HG02642 (cell line): ENCODE data around the gene RNGTT.
"Not testable (repeated sequence)": the region's sequence is repeated elsewhere in the genome, so short reads cannot be mapped to it uniquely, and the experiment has no call there.

Experiments used
- ATAC-seq: cut with Tn5 transposase; IDR thresholded peaks from one replicate; pipeline ENCODE4 v1.9.1; 2021; ENCODE audit warnings: mild to moderate bottlenecking; ENCODE audit not compliant: unreplicated experiment, poor library complexity

The RNGTT gene

GRCh38 chr6:88869263-88870020, 94.0 kb downstream of the RNGTT start:
- ATAC-seq = no peak

GRCh38 chr6:88867841-88868731, 95.3 kb downstream of the RNGTT start:
- ATAC-seq = no peak

DNA sequence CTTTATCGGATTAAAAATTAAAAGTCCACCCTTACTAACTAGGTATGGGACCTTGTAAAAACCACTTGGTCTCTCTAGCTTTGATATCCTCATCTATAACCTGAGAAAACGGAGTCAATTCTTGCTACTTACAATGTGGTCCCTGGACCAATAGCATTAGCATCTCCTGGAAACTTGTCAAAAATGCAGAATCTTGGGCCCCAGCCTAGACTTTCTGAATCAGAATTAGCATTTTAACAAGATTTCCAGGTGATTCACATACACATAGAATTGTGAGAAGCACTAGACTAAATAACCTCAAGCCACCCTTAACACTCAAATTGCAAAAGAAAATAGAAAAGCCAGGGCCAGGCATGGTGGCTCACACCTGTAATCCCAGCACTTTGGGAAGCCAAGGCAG, 96.6 kb downstream of the RNGTT start:
- no peak for ATAC-seq

GRCh38 chr6:88865275-88865674, 98.1 kb downstream of the RNGTT start:
- no peak for ATAC-seq

DNA sequence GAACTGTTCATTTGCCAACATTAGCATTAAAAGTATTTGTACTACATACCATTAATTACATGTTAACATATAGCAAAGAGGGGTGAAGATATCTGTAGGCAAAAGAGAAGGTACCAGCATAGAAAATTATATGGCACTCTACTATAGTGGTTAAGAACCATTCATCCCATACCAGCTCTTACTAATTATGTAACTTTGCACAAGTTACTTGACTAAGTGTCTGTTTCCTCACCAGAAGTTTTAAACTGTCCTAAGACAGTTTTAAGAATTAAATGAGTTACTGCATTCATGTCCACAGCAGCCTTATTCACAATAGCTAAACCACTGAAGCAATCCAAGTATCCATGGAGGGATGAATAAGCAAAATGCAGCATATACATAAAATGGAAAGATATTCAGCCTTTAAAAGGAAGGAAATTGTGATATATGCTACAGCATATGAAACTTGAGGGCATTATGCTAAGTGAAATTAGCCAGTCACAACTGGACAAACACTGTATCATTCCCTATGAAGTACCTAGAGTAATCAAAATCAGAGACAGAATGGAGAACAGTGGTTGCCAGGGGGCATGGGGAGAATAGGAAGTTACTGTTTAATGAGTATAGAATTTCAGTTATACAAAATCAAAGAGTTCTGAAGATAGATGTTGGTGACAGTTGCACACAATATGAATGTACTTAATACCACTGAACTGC, 98.9 kb downstream of the RNGTT start:
- ATAC-seq = no peak

- no peak for ATAC-seq
Measured at GRCh38 chr6:88860310-88860709, 103.1 kb downstream of the RNGTT start.

GRCh38 chr6:88858455-88858854, 105.0 kb downstream of the RNGTT start:
- ATAC-seq = no peak

DNA sequence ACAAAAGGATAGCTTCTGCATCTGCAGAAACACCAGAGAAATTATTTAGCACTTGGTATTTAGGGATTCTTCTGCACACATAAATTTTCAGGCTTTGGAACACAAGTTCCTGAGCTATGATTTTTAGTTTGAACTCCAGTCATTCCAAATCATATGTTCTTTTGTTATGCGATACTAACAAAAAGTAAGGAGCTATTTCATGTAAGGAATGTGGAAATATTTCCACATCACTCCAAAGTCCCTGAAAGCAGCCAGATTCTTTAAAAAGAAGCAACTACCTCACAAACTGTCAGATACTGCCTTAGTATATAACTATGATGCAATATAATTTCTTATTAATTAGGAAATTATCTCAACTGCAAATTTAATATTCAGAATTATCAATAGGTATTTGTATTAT, 106.9 kb downstream of the RNGTT start:
- ATAC-seq = no peak

DNA sequence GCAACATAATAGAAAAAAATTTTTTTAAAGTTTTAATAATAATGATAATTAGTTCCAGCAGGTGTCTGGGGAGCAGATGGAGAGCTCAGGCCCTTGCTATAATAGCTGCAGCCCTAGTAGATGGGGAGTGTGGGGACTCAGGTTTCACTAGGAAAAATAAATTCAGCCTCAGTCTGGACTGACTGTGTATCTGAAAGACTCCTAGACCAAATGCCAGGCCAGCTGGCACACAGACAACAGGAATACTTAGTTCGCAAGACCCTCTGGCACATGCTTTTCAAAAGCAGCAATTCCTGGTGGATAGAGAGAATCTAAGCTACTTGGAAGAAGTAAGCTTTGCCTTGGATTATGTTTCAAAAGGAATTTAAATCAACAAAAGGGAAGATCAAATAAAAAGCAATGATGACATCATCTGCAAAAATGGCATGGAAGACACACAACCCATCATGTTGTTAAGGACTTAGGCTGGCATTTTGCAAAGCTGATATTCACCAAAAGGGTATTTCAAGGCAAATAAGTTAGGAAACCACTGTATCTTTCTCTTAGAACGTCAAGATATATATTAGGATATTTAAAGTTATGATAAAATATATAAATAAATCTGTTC, 107.8 kb downstream of the RNGTT start:
- ATAC-seq = no peak

DNA sequence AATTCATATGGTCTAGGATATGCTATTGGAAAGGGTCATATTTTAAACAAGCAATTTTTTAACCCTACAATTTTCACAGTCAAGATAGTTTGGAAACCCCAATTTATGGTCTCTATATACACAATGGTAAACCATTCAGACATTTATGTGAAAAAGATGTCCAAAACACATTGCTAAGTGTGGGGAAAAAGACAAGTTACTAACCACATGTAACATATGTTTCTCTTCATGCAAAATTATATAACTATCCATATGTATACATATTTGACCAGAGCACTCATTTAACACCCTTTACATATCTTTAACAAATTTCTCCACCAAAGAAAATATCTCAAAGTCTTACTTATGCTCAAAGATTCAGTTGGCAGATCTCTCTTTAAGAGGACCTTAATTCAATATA, 110.6 kb downstream of the RNGTT start:
- no peak for ATAC-seq

DNA sequence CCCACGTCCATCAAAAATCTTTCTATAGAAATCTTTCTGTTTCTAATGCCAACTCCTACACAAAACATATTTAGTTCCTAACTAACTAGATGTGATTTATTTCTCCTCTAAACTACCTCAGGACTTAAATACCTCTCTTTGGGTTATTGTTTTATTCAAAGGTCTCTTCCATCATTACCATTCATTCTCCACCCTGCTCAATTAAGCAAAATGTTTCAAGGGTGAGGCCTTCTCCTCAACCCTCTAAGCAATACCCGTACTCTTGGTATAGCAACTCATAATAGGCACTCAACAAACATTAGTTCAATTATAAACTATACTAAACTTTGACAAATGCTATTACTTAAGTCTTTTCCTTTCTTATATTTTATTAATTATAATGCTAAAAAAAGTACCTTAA, 111.4 kb downstream of the RNGTT start:
- ATAC-seq = no peak

DNA sequence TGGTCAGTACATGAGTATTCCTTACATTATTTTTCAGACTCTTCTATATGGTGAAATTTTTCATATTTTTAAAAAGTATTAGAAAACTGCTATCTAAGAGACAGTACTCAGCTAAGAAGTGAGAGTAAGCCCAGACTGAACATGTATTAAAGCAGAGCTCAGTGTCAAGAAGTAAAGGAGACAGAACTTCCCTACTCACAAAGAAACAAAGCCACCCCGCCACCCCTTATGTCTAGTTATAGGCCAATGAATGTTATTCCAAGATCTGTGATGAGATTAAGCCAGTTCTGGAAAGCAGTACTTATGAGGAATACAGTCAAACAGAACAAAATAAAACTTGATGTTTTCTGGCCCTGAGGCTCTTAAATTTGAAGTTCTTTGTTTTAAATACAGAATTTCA, 114.5 kb downstream of the RNGTT start:
- no peak for ATAC-seq

DNA sequence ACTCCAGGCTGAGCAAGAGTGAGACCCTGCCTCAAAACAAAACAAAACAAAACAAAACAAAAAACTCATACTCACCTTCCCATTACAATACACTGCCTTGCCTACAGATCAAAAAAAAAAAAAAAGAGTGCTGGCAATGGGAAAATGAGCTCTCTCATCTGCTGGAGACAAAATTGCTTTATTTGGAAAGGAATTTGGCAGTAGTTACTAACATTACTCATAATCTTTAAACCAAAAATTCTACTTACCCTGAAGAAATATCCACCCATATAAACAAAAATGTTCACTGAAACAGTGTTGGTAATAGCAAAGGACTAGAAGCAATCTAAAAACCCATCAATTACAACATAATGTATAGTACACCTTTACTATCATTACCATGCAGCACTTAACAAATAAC, 120.4 kb downstream of the RNGTT start:
- no peak for ATAC-seq

- ATAC-seq = no peak
Measured at GRCh38 chr6:88842320-88842719, 121.1 kb downstream of the RNGTT start.

- no peak for ATAC-seq
Measured at GRCh38 chr6:88840796-88841539, 122.5 kb downstream of the RNGTT start.

GRCh38 chr6:88840289-88840688, 123.1 kb downstream of the RNGTT start:
- no peak for ATAC-seq

DNA sequence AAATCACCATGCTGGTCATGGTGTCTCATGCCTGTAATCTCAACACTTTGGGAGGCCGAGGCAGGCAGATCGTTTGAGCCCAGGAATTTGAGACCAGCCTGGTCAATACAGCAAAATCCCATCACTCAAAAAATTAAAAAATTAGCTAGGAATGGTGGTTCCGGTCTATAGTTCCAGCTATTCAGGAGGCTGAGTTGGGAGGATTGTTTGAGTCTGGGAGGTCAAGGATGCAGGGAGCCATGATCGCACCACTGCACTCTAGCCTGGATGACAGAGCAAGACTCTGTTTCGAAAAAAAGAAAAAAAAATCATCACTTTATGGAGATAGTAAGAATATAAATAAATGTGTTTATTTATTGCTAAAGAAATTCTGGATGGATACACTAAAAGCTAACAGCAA, 124.1 kb downstream of the RNGTT start:
- no peak for ATAC-seq

DNA sequence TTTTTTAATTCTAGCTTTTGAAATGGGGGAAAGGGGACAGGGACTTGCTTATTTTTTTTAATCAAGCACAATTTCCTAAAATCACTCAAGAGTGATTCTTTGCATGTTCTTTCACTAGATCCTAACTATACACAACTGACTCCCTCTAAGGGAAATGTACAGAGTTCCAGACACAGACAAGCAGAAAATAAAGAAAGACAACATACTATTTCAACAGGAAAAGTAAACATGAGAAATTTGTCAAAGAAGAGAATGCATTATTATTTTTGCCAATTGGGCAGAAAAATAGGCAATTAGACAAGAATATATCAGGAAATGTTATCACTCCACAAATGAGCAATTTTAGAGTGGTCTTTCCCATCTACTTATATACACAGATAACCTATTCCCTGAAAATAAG, 128.2 kb downstream of the RNGTT start:
- no peak for ATAC-seq

GRCh38 chr6:88833071-88833470, 130.3 kb downstream of the RNGTT start:
- not testable (repeated sequence) for ATAC-seq

- ATAC-seq = not testable (repeated sequence)
Measured at GRCh38 chr6:88827599-88827998, 135.8 kb downstream of the RNGTT start.
